ENCODE results near the gene BFSP1.

The BFSP1 gene

DNA sequence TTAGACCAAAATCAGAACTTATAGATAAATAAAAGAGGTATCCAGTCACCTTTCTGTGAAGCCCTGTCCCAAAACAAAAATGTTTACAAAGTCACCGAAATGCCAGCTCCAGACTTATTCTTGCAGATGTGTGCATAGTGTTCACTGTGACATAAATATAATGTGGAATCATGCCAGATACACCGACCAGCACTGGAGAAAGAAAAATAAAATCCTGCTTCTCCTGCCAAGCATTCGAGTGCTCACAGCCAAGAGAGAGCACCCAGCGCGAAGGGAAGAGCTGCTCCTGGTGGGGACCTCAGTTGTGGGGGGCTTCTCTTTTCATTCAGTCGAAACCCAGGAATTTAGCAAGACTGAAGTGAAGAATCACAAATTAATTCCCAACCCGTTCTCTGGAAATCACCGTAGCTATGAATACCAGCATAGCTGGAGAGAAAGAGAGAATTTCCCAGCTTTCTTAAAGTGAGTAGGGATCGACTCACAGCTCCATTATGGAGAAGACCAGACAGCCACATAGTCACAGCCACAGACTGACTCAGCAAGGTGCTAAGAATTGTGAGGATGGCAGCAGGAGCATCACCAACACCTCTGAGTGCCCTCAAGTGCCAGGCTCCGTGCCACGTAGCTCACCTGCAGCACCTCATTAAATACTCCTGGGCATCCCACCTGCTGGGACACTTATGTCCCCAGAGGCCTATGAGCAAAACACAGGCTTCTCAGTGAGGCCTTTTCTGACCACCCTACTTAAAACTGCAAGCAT lies 33.2 kb downstream of the BFSP1 start:
- no peak for DNase-seq (ENCODE audit: low read depth)

DNA sequence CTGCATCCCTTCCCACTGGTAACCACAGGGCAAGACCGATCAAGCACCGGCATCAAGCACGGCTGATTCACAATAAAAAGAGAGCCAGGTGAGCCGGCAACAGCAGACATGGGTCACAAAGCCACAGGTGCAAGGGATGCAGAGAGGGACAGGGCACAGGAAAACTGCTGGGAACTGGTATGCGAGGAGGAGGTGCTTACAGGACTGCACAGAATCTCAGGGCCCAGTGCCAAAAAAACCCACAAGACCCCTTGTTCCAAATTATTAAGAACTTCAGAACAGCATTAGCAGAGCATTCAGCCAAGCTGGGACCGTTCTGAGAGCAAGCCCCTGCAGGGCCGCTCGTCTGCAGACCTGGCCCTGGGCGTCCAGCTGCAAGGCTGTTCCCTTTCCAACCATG lies 35.4 kb downstream of the BFSP1 start:
- DNase-seq (ENCODE audit: low read depth): no peak

DNA sequence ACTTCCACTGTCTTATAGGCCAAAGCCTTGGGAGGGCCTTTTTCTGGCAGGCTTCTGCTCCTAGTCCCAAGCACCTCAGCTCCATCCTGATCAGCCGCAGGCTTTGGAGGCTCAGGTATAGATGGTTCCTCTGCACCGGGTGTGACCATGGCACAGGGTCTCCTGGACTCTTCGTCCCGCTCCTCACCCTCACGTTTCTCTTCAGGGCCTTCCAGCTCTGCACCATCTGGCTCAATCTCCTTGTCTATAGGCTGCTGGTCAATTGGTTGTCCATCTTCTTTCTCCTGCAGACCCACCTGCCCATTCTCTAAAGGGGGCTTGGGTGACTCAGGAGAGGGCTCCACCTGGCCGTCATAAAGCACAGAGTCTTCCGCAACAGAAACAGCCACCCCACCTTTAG lies 37.0 kb downstream of the BFSP1 start:
- DNase-seq (ENCODE audit: low read depth): no peak

DNA sequence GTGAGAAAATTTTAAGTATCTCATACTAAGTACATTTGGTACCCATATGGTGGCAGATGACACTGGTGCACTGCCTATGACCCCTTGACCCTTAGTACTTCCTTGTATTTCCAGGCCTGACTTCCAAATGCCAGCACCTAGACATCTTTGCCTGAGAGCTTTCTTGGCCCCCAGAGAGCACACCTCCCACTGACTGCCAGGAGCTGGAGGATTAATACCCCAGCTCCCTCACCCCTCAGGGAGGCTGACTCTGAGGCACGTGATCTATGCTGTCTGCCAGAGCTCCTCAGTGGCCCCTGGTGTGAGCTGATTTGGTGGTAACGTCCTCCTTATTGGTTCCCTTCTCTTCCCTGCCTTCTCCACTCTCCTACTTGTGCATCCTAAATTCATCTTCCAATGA lies 38.0 kb downstream of the BFSP1 start:
- no peak for DNase-seq (ENCODE audit: low read depth)

DNA sequence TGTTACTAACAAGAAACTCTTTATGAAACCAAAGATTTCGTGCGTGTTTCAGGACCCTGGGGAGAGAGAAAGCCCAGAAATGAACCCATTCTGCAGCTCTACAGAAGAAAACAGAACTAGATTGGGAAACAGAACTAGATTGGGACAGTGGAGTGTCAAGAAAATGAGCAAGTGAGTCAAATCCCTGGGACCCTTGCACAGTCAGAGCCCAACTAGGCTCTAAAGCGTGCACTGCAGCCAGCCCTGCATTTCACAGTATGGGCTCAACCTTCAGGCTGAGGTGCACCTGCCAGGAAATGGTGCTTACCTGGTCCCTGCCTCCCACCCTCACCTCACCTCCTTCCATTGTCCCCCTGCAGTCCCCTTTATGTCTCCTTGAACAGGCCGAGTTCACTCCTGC lies 39.7 kb downstream of the BFSP1 start:
- no peak for DNase-seq (ENCODE audit: low read depth)

DNA sequence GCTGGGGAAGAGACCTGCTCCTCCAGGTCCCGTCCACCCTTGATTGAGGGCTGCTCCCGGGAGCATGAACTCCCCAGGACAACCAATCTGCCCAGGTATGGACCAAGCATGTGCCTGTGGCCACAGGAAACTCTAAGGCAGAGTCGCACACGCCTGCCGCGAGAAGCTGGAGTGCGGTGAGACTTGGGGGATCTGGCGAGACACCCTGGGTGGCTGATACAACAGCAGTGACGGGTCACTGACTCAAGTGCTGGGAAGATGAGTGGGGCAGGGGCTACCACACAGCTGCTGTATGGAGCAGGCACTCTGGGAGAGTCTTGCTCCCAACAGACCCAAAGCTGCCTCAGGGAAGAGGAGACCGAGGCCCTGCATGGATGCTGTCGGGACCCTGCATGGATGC lies 40.1 kb downstream of the BFSP1 start:
- DNase-seq (ENCODE audit: low read depth): no peak

DNA sequence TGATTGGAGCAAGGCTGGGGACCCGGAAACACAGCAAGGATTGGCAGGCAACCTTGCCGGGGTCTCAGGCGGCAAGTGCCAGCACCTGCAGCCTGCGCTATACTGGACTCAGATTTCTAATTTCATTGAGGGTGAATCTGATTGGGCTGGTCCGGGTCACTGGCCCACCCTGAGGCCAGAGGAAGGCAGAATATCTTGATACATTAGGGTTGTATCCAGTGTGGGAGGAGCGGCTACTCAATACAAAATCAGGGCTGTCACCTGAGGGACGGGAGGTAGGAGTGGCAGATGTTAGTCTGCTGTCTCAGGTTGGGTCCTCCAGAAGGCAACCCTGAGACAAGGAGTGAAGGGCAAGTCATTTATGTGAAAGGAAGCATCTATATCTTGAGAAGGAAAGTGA lies 40.7 kb downstream of the BFSP1 start:
- DNase-seq (ENCODE audit: low read depth): no peak

DNA sequence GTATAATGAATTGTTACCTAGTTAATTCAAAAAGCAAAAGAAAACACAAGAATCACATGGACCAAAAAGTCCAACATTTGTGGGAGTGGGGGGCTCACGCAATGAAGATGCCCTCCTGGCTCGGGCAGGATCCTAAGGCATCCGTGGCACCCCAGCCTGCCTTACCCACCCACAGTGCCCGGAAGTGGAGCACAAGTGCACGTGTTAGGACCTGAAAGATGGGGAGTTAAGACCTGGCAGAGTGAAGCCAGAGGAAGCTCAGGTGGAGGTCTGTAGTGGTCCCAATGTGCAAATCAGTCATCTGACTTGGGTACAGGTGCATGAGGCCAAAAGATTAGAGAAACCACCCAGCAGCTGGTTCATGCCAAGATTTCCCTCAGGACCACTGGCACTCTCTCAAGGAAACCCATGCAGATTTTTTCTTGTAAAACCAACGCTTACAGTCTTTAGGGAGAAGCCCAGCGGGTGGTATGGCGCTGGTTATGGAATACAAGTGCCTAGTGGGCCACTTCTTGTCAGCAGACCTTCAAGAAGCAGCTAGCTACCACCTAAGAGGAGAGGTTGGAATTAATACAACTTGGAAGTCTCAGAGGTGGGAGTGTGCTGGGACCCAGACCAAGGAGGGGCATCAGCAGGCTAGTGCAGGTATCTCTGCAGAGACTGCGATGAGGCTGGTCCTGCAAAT lies 42.1 kb downstream of the BFSP1 start:
- no peak for DNase-seq (ENCODE audit: low read depth)

DNA sequence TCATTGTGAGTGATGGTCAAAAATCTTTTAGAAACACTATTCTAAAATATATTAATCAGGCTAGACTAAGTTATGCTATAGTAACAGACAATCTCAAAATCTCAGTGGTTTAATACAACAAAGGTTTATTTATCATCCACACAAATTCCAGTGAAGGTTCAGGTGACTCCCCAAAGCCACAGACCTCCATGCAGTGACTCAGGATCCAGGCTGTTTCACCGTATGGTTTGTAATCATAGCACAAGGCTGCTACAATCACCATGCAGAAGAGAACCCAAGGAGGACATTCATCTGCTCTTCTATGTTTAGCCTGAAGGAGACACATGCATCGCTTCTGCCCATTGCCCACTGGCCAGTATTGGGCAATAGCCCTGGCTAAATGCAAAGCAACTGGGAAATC lies 46.2 kb downstream of the BFSP1 start:
- no peak for DNase-seq (ENCODE audit: low read depth)

DNA sequence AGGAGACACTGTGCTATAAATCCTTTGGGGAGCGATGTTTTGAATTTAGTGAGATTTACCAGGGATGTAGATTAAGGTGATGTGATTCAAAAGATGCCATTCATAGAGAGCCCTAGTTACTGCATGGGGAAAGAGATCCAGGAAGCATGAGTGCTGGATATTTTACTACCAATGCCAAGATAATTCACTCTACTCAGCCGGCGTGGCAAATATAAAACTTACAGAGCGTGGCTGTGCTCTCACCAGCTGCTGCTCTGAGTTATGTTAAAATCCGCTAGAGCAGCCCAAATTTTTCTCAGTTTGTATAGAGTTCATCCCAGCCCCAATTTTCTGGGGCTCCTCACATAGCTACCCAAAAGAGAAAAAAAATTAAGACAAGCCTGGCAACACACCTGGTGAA lies 48.6 kb downstream of the BFSP1 start:
- DNase-seq (ENCODE audit: low read depth): no peak

DNA sequence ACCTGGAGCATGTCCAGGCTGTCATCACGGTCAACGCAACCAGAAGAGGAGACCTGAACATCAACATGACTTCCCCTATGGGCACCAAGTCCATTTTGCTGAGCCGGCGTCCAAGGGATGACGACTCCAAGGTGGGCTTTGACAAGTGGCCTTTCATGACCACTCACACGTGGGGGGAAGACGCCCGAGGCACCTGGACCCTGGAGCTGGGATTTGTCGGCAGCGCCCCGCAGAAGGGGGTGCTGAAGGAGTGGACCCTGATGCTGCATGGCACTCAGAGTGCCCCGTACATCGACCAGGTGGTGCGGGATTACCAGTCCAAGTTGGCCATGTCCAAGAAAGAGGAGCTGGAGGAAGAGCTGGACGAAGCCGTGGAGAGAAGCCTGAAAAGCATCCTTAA lies 49.5 kb downstream of the BFSP1 start:
- no peak for DNase-seq (ENCODE audit: low read depth)

DNA sequence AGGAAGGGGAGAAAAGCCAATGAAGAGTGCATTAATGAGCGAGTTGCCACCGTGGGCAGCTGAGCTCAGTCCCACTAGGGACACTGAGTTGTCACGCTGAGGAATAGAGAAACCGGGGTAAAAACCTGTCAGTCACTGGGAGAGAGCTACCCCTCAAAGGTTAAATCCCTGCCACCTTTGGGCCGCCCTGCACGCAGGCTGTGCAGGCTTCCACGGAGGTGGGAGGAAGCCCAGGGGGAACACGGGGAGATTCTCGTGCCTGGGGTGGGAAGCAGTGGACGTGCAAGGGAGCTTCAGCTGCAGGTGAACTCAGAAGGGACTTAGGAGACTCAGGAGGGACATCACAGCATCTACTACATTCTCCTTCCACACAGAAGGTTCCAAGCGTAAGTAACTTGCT lies 50.5 kb downstream of the BFSP1 start:
- no peak for DNase-seq (ENCODE audit: low read depth)

DNA sequence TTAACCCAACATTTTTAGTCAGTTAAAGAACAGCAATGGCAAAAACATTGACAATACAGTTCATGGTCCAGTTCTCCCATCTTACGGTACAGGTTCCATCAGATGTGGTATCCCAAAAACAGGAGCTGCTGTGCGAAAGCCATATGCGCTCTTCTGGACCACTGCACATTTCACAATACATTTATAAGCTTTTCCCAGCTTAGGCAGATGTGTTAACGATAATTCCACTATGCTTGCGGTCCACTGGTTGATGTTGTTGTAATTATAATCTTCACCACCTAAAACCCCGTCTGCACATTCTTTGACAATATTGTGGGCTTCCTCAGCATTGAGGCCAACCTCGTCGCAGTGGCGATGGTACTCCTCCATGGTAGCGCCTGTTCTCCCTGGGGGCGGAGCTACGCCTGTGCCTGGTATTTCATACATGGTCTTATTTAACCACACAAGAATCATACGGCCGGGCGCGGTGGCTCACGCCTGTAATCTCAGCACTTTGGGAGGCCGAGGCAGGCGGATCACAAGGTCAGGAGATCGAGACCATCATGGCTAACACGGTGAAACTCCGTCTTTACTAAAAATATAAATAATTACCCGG lies 52.0 kb downstream of the BFSP1 start:
- DNase-seq (ENCODE audit: low read depth): no peak

DNA sequence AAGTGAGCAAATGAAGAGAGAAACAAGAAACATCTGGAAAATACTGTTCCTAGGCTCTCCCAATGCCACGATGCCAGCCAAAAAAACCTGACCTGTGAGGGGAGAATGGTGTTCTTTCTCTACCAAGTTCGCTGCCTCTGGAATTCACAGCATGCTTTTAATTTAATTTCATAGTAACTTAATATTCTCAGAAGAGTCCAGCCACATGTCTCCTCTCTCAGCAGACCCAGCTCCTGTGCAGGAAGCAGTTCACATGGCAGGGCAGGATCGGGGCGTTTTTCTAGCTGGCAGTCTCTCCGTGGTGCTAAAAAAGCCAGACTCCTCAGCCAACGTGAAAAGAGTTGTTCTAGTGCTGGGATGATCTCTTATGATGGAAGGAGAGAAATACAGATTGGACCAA lies 57.5 kb downstream of the BFSP1 start:
- no peak for DNase-seq (ENCODE audit: low read depth)

DNA sequence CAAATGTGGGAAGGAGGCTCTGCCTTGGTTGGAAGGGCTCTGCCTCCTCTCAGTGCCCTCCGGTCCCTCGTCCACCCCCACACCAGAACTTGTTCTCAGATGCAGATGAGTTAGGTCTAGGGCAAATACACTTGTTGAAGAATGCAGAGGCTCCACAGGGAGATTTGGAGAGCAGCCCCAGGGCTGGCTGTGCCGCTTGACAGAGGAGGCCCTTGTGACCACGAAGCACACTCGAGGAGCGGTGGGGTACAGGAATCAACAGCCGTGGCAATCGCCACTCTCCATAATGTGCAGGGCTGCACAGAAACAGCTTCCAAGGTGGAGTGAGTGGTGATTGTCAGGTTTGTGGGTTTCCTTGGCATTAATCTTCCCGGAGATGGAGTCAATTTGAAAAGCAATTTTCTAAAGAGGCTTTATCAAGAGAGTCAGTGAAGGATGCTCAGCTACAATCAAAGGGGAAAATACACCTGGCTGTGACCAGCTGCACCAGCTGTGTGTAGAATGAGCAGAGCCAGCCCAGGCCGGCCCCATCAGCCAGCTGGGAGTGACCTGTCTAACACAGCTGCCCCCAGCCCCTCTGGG lies 59.5 kb downstream of the BFSP1 start:
- no peak for DNase-seq (ENCODE audit: low read depth)

DNA sequence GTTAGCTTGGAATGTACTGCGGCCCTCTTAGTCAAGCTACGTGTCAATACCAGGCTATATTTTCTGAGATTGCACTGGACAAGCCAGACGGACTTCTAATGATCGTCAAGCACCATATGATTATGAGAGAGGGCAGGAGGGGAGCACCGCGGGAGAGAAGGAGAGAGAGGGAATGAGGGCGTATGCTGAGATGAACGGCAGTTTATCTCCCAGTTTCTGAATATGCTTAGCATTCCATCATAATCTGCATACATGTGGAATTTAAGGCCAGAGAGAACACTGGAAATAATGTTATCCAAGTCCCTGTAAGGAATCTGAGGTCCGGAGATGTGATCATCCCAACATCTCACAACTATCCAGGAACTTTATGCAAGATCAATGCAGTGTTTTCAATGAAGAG lies 60.2 kb downstream of the BFSP1 start:
- no peak for DNase-seq (ENCODE audit: low read depth)

DNA sequence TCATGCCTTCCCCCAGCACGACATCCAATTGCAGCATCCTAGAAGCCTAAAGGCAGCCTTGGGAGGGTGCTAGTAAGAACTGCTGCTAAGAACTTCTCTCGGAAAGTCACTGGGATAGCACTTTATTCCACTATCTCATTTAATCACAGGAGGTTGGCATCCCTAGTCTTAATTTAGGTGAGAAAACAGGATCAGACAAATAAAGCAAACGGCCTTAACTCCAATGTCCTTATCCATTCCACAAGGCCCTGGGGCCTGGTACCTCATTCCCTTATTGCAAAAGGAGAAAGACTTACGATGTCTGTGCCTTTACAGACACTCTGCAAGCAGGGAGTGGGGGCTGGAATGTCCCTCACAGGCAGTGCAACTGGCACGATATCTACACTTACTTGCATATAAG lies 60.7 kb downstream of the BFSP1 start:
- DNase-seq (ENCODE audit: low read depth): no peak

DNA sequence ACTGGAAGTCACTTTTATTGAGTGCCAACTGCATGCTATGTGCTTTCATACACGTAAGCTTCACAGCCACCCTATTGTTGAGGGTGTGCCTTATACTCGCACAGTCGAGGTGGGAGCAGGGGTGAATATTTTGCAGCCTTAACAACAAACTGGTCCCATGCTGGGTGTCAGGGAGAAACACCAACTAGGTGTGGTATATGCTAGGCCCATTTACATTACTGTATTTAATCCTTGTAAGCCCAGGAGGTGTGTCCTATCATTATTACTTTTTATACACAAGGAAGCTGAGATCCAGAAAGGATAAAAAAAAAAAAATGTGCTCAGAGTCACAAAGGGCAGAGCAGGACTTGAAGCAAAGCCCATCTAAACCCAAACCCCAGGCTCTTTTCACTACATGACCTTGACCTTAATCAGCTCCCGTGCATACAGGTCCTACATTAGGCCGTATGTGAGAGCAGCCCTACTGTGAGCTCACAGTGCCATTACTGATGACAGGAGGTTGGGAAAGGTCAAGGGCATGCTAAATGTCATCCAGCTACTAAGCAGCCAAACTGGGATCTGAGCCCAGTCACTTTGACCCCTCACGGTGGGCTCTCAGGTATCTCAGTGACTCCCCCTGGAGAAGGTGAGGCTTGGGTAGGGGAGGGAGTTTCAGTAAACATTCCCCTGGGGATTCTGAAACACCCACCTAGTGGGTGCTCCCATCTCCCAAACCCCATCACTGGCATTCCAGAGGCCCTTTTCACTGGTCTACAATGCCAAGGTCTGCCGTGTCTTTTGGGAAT lies 61.7 kb downstream of the BFSP1 start:
- DNase-seq (ENCODE audit: low read depth): no peak

DNA sequence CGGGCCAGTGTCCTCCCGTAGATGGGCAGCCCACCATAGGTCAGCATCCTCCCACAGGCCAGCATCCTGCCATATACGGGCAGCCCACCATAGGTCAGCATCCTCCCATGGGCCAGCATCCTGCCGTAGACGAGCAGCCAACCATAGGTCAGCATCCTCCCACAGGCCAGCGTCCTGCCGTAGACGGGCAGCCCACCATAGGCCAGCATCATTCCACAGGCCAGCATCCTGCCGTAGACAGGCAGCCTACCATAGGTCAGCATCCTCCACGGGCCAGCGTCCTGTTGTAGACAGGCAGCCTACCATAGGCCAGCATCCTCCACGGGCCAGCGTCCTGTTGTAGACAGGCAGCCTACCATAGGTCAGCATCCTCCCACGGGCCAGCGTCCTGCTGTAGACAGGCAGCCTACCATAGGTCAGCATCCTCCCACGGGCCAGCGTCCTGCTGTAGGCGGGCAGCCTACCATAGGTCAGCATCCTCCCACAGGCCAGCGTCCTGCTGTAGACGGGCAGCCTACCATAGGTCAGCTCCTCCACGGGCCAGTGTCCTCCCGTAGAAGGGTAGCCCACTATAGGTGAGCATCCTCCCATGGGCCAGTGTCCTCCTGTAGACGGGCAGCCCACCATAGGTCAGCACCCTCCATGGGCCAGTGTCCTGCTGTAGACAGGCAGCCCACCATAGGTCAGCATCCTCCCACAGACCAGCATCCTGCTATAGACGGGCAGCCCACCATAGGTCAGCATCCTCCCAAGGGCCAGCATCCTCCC lies 62.9 kb downstream of the BFSP1 start:
- DNase-seq (ENCODE audit: low read depth): no peak

DNA sequence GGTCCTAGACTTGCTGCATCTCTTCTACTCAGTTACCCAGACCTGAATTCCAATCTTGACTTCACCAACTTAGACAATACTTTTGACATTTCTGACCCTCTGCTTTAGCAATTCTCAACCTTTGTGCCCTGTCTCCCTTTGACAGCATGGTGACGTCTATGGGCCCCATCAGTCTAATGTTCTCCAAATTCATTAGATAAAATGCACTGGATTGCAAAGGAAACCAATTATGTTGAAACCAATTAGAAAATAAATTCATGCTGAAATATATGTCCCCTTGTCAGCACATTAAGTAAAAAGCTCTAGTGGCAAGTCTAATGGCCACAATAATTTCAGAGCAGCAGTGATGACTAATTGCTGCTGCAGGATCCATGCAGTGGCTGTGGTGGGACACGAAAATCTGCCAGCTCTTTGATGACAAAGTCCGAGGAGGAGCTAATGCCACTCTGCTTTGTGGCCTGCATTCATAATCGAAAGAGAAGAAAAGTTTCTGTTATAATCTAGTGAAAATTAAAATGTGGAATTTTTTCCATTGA lies 64.0 kb downstream of the BFSP1 start:
- DNase-seq (ENCODE audit: low read depth): no peak

DNA sequence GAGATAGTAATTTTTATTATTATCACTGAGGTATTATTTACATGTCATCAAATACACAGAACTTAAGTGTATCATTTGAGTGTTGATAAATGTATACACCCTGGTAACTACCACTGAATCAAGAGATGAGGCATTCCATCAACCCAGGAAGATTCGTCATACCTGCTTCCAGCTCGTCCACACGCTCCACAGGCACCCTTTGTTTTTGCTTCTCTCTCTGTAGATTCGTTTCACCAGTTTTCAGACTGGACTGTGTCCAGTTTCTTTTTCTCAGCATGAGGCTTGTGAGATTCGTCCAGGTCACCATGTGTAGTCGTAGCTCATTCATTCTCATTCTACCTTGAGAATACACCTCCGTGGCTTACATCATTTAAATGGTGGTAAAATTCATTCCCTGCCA lies 64.5 kb downstream of the BFSP1 start:
- no peak for DNase-seq (ENCODE audit: low read depth)
